Stomach (tissue), 4 donors: ENCODE data around the gene SAMD7.

Experiments
- CTCF ChIP-seq, 7 experiments: fragments of 450-650 bp in 4 of 7; fragments of 200-600 bp in 3 of 7; sonication (generic) in 3 of 7; IDR thresholded peaks; one replicate each; pipeline ENCODE4 v1.5.1; 2016 to 2019; ENCODE audit warnings: antibody characterized with exemption in 7 of 7, control low read depth in 2 of 7, mild to moderate bottlenecking in 1 of 7
- EP300 ChIP-seq: sonication (generic); formaldehyde crosslinking; IDR thresholded peaks from one replicate; pipeline ENCODE4 v1.6.1; 2017; ENCODE audit warnings: antibody characterized with exemption
- POLR2A ChIP-seq, 4 donors: fragments of 450-650 bp; IDR thresholded peaks; one replicate each; pipeline ENCODE4 v1.6.1; 2016; ENCODE audit warnings: antibody characterized with exemption in 4 of 4, control low read depth in 2 of 4, mild to moderate bottlenecking in 1 of 4, moderate library complexity in 1 of 4
- POLR2AphosphoS5 ChIP-seq, 3 donors: sonication (generic); formaldehyde crosslinking; IDR thresholded peaks; one replicate each; pipeline ENCODE4 v1.6.1; 2016; ENCODE audit warnings: antibody characterized with exemption in 3 of 3

- TF ChIP-seq EP300 (no peak), POLR2A (IDR thresholded peaks at IDR 0.05) (no peak), CTCF (IDR thresholded peaks at IDR 0.05) (no peak), POLR2AphosphoS5 (IDR thresholded peaks at IDR 0.05) (no peak)
Observed at GRCh38 chr3:169923831-169924230, 12.5 kb downstream of the SAMD7 start.
